ENCODE data around the gene EXD3.

- no peak for TF ChIP-seq CTCF (IDR thresholded peaks at IDR 0.05)
- TF ChIP-seq POLR2A (IDR thresholded peaks at IDR 0.05) = no peak
- TF ChIP-seq POLR2AphosphoS5 (IDR thresholded peaks at IDR 0.05) = no peak
- no peak for TF ChIP-seq EP300 (IDR thresholded peaks at IDR 0.05)
These were observed 34.2 kb downstream of the EXD3 start for GRCh38 chr9:137388589-137389427.

All from stomach (tissue), 4 donors.